ENCODE results near the gene GNA12.

- TF ChIP-seq CTCF (IDR thresholded peaks at IDR 0.05) (no peak), EZH2 (IDR thresholded peaks at IDR 0.05) (no peak), EZH2phosphoT487 (IDR thresholded peaks at IDR 0.05) (no peak)
These were observed 51.1 kb downstream of the GNA12 start for GRCh38 chr7:2792856-2793487.

All from neural progenitor cell (in vitro differentiated cells).